Activated CD4-positive, alpha-beta memory T cell treated with anti-CD3 and anti-CD28 coated beads for 36 hours (primary cell): ENCODE measurements around the gene SH3BP1. TPM values are rescaled to one million over a fixed set of nuclear protein-coding genes. Genes with fewer than 3 reads are reported as not detected.
"Not testable (repeated sequence)": the region's sequence is repeated elsewhere in the genome, so short reads cannot be mapped to it uniquely, and the experiment has no call there.

Experiments
- CTCF ChIA-PET: fragments of 350-600 bp; sonication (Branson Sonifier 250); formaldehyde crosslinking; loops from one replicate; lab custom pipeline; 2021; ENCODE audit warnings: antibody characterized with exemption, inconsistent platforms; lab: Charles Lee
- POLR2A ChIA-PET: fragments of 350-600 bp; sonication (Branson Sonifier 250); formaldehyde crosslinking; loops from one replicate; lab custom pipeline; 2021; ENCODE audit warnings: antibody characterized with exemption; lab: Charles Lee
- DNase-seq: peaks from one replicate; pipeline ENCODE4 v3.0.0-alpha.2; 2020
- H3K27ac Mint-ChIP-seq: one replicate; pipeline ENCODE4 v1.8.0; 2021; ENCODE audit warnings: mixed read lengths
- H3K27me3 Mint-ChIP-seq: one replicate; pipeline ENCODE4 v1.8.0; 2021; ENCODE audit warnings: mixed read lengths
- H3K36me3 Mint-ChIP-seq: one replicate; pipeline ENCODE4 v1.8.0; 2021; ENCODE audit warnings: mixed read lengths
- H3K4me1 Mint-ChIP-seq: one replicate; pipeline ENCODE4 v1.8.0; 2021; ENCODE audit warnings: low read depth, mixed read lengths
- H3K4me3 Mint-ChIP-seq: one replicate; pipeline ENCODE4 v1.8.0; 2021; ENCODE audit warnings: mild to moderate bottlenecking, mixed read lengths
- H3K9me3 Mint-ChIP-seq: one replicate; pipeline ENCODE4 v1.8.0; 2021; ENCODE audit warnings: mixed read lengths
- intact Hi-C: fragments of 100-400 bp; cut with micrococcal nuclease; formaldehyde crosslinking; loops from one replicate; pipeline ENCODE4 v1.15.1; 2023
- total RNA-seq, 2 experiments: library from RNA; stranded (reverse); gene quantifications; one replicate each; pipeline ENCODE4 v1.2.3, GENCODE V29; 2021

The SH3BP1 gene
- total RNA-seq, 2 experiments from 2014 or later: 97.6 to 102 TPM

- Mint-ChIP-seq H3K4me3 (no peak overlapping the region), H3K27me3 (no peaks in the 10 kb centered on the region), H3K9me3 (no peaks in the 10 kb centered on the region), H3K4me1 (peaks cover 16% of the 10 kb centered on the region), H3K27ac (no peak overlapping the region), H3K36me3 (peaks cover 53% of the 10 kb centered on the region)
- CTCF ChIA-PET: interaction anchor here (1.6 kb wide), 1 partner anchor 10 kb away, joined by 4 read pairs; no protein-coding TSS in a partner anchor
- no peak for DNase-seq
- intact Hi-C loops: no loop called here
- POLR2A ChIA-PET: interaction anchor here (1.5 kb wide), 1 partner anchor 11 kb away, joined by 5 read pairs; the partner anchor contains the start of gene PDXP
Observed at GRCh38 chr22:37647317-37647716, 7.8 kb downstream of the SH3BP1 start.

GRCh38 chr22:37647928-37648327, 8.5 kb downstream of the SH3BP1 start:
- Mint-ChIP-seq H3K9me3 (no peaks in the 10 kb centered on the region), H3K27ac (no peak overlapping the region), H3K27me3 (no peaks in the 10 kb centered on the region), H3K4me3 (no peak overlapping the region), H3K4me1 (peaks cover 10% of the 10 kb centered on the region), H3K36me3 (peaks cover 55% of the 10 kb centered on the region)
- intact Hi-C loops: no loop called here
- no peak for DNase-seq
- ChIA-PET POLR2A (interaction anchor here (0.6 to 1.5 kb wide), 2 partner anchors 11 to 24 kb away, joined by 3 to 5 read pairs; partner anchors contain the start of gene PDXP), CTCF (interaction anchor here (1.6 kb wide), 1 partner anchor 11 kb away, joined by 4 read pairs; no protein-coding TSS in a partner anchor)

DNA sequence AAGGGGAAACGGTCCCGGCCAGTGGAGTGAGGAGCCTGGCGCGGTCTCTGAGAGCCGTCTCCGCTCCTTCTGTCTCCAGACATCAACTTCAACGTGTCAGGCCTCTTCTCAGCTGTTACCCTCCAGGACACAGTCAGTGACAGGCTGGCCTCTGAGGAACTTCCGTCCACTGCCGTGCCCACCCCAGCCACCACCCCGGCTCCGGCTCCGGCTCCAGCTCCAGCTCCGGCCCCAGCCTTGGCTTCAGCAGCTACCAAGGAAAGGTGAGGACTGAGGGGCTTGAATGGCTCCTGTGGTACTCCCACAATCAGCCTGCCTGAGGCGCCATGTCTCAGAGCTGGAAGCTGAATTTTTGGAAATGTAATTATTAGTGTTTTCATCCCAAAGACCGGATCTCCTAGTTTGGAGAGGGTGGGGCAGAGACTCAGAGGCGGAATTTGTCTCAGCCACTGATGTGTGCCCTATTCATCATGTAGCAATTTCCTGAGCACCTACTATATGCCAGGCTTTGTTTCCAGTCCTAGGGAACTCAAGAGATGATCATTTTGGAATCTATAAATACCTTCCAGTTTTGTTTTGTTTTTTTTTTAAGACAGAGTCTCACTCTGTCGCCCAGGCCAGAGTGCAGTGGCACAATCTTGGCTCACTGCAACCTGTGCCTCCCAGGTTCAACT, 11.1 kb downstream of the SH3BP1 start:
- Mint-ChIP-seq H3K27ac (no peak overlapping the region), H3K4me3 (no peak overlapping the region), H3K27me3 (no peaks in the 10 kb centered on the region), H3K9me3 (no peaks in the 10 kb centered on the region), H3K4me1 (no peaks in the 10 kb centered on the region), H3K36me3 (peaks cover 38% of the 10 kb centered on the region)
- CTCF ChIA-PET: interaction anchor here (14.0 kb wide), 1 partner anchor 8 kb away, joined by 184 read pairs; no protein-coding TSS in a partner anchor
- intact Hi-C loops: no loop called here
- DNase-seq: no peak
- POLR2A ChIA-PET: interaction anchor here (1.2 kb wide), 1 partner anchor 7 kb away, joined by 3 read pairs; no protein-coding TSS in a partner anchor

DNA sequence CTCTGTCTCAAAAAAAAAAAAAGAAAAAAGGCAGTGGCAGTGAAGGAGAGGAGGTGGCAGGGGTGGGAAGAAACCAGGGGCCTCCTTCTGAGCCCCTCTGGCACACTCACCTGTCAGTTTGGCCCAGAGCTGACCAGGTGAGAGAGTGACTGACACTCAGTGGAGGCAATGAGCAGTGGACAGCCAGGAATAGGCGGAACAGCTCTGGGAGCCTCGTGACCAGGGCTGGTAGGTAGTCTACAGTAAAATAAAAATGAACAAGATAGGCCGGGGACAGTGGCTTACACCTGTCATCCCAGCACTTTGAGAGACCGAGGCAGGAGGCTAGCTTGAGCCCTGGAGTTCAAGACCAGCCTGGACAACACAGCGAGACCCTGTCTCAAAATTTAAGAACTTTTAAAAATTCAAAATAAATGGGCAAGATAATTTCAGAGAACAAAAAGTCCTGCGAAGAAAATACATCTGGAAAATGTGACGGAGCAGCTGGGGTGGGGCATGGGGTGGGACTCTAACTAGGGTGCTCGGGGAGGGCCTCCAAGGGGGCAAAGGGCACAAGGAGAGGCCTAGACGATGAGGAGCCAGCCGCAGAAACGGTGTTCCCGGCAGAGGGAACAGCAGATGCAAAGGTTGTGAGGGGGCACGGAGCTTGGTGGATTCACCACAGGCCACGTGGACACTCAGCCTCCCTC, 15.2 kb downstream of the SH3BP1 start:
- Mint-ChIP-seq H3K9me3 (no peaks in the 10 kb centered on the region), H3K27ac (no peak overlapping the region), H3K27me3 (no peaks in the 10 kb centered on the region), H3K4me3 (no peak overlapping the region), H3K36me3 (peaks cover 20% of the 10 kb centered on the region), H3K4me1 (peaks cover 12% of the 10 kb centered on the region)
- intact Hi-C loops: no loop called here
- ChIA-PET CTCF (interaction anchor here (0.8 to 14.0 kb wide), 3 partner anchors 12 to 26 kb away, joined by 3 to 184 read pairs (median 3); no protein-coding TSS in a partner anchor), POLR2A (no interaction called here)
- no peak for DNase-seq

DNA sequence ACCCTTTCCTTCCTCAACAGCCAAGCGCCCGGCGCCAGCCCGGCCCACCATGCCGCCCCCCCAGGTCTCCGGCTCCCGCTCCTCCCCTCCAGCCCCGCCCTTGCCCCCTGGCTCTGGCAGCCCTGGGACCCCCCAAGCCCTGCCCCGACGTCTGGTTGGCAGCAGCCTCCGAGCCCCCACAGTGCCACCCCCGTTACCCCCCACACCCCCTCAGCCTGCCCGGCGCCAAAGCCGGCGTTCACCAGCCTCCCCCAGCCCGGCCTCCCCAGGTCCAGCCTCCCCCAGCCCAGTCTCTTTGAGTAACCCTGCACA, 15.7 kb downstream of the SH3BP1 start:
- no peak for DNase-seq
- Mint-ChIP-seq H3K27ac (no peak overlapping the region), H3K27me3 (no peaks in the 10 kb centered on the region), H3K4me1 (peaks cover 17% of the 10 kb centered on the region), H3K4me3 (no peak overlapping the region), H3K36me3 (peaks cover 16% of the 10 kb centered on the region), H3K9me3 (no peaks in the 10 kb centered on the region)
- CTCF ChIA-PET: interaction anchor here (0.8 to 14.0 kb wide), 3 partner anchors 13 to 26 kb away, joined by 3 to 184 read pairs (median 3); no protein-coding TSS in a partner anchor
- POLR2A ChIA-PET: interaction anchor here (0.7 kb wide), 1 partner anchor 241 kb away, joined by 3 read pairs; no protein-coding TSS in a partner anchor
- intact Hi-C loops: no loop called here

DNA sequence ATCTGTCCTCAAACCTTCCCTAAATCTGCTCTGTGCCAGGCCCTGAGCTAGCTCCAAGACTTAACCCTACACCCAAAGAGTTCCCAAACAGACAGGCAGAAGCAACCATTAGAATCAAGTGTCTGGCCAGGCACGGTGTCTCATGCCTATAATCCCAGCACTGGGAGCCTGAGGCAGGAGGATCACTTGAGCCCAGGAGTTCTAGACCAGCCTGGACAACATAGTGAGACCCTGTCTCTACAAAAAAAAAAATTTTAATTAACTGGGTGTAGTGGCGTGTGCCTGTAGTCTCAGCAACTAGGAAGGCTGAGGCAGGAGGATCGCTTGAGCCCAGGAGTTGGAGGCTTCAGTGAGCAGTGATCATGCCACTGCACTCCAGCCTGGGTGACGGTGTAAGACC, 17.1 kb downstream of the SH3BP1 start:
- H3K27ac Mint-ChIP-seq, H3K27me3 Mint-ChIP-seq, intact Hi-C loops, H3K4me3 Mint-ChIP-seq, H3K9me3 Mint-ChIP-seq, DNase-seq: not testable (repeated sequence)
- ChIA-PET CTCF (interaction anchor here (14.0 kb wide), 1 partner anchor 14 kb away, joined by 184 read pairs; no protein-coding TSS in a partner anchor), POLR2A (interaction anchor here (4.5 kb wide), 1 partner anchor 15 kb away, joined by 30 read pairs; no protein-coding TSS in a partner anchor)
- Mint-ChIP-seq H3K36me3 (peaks cover 11% of the 10 kb centered on the region), H3K4me1 (peaks cover 31% of the 10 kb centered on the region)

GRCh38 chr22:37657590-37658132, 18.2 kb downstream of the SH3BP1 start:
- H3K27ac Mint-ChIP-seq: peak overlapping the region; percentile 72

DNA sequence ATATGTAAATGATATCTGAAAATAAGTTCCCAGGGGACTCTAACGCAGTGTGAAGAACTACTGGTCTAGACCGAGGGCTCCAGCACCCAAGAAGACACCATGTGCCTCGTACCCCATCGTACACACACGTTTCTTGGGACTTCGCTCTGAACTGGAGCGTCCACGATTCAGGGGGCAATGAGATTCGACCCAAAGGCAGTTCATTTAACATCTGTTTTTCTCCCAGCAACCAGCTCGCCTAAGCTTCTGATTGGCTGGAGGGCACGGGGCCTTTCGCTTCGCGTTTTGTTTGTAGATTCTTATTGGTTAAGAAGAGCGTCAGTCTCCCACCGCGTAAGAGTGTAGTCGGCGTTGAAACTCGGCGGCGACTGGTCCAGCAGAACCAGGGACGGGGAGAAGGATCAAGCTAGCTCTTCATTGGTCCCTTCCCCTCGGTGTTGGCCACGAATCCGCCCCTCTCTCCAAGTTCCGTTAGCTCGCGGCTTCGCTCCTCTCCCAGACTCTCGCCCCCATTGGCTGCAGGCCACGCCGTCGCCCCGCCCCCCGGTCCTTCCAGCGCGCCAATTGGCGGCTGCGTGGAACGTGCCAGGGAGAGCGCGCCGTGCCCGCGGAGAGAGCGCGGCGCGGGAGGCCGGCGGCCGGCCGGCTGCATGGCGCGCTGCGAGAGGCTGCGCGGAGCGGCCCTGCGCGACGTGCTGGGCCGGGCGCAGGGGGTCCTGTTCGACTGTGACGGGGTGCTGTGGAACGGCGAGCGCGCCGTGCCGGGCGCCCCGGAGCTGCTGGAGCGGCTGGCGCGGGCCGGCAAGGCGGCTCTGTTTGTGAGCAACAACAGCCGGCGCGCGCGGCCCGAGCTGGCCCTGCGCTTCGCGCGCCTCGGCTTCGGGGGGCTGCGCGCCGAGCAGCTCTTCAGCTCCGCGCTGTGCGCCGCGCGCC, 18.9 kb downstream of the SH3BP1 start, which contains the start of gene PDXP:
Gene PDXP, plus strand, starts transcription at position 591 of the 933 bp plus-strand sequence. Its CDS starts 60 bp downstream, at position 651.
- CTCF ChIA-PET: interaction anchor here (0.8 to 14.0 kb wide), 8 partner anchors 10 to 50 kb away, joined by 3 to 184 read pairs (median 13); partner anchors contain the start of genes GGA1 and LGALS1
- POLR2A ChIA-PET: interaction anchor here (0.6 to 4.5 kb wide), 14 partner anchors 8 to 210 kb away, joined by 3 to 30 read pairs (median 4); partner anchors contain the start of genes GGA1, LGALS1 and SH3BP1
- Mint-ChIP-seq H3K27ac (peak within 1 kb of the TSS; percentile 72), H3K4me1 (peaks cover 31% of the 10 kb centered on the region), H3K4me3 (peak within 1 kb of the TSS; percentile 87), H3K36me3 (peaks cover 10% of the 10 kb centered on the region), H3K9me3 (no peaks in the 10 kb centered on the region), H3K27me3 (no peaks in the 10 kb centered on the region)
- intact Hi-C loops: loop anchor here (1.0 to 2.0 kb wide), 3 partner anchors 16 to 50 kb away; partner anchors contain the start of gene GGA1
- peak; percentile 98 for DNase-seq

More at GRCh38 chr22:37657590-37658132, 18.2 kb downstream of the SH3BP1 start:
- H3K36me3 Mint-ChIP-seq: peaks cover 16% of the 10 kb centered on the region
- peaks cover 31% of the 10 kb centered on the region for H3K4me1 Mint-ChIP-seq
- H3K4me3 Mint-ChIP-seq: peak overlapping the region; percentile 82
- ChIA-PET CTCF (interaction anchor here (0.8 to 14.0 kb wide), 9 partner anchors 9 to 50 kb away, joined by 3 to 184 read pairs (median 6); partner anchors contain the start of genes GGA1 and LGALS1), POLR2A (interaction anchor here (0.5 to 4.5 kb wide), 12 partner anchors 8 to 65 kb away, joined by 3 to 30 read pairs (median 5); partner anchors contain the start of genes GGA1, LGALS1 and SH3BP1)
- intact Hi-C loops: loop anchor here (1.0 to 2.0 kb wide), 3 partner anchors 15 to 49 kb away; partner anchors contain the start of gene GGA1
- H3K9me3 Mint-ChIP-seq: no peaks in the 10 kb centered on the region
- no peaks in the 10 kb centered on the region for H3K27me3 Mint-ChIP-seq
- no peak for DNase-seq

DNA sequence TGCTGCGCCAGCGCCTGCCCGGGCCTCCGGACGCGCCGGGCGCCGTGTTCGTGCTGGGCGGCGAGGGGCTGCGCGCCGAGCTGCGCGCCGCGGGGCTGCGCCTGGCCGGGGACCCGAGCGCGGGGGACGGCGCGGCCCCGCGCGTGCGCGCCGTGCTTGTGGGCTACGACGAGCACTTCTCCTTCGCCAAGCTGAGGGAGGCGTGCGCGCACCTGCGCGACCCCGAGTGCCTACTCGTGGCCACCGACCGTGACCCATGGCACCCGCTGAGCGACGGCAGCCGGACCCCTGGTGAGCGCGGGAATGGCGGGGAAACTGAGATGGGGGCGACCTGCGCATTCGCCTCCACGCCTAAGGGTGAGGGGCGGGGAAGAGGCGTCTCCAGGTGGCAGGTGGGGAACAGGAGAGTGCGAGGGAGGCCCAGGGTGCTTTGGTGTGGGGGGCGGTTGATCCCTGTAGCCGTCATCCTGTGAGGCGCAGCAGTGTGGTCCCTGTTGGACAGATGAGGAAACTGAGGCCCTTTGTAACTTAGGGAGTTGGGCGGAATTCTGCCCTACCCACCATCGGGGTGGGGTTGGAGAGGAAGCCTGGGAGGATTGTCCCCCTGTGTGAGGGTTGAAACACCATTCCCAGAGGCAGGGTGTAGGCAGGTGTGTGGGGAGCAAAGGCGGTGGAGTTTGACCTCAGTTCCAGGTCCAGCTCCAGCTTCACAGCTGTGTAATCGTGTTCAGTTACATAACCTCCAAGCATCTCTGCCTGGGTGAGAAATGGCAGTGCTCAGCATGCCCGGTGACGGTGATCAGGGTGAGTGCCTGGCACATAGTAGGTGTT, 19.8 kb downstream of the SH3BP1 start:
- Mint-ChIP-seq H3K9me3 (no peaks in the 10 kb centered on the region), H3K36me3 (peaks cover 6% of the 10 kb centered on the region), H3K4me1 (peaks cover 31% of the 10 kb centered on the region), H3K27ac (no peak overlapping the region), H3K27me3 (no peaks in the 10 kb centered on the region), H3K4me3 (peak overlapping the region; percentile 87)
- POLR2A ChIA-PET: interaction anchor here (0.6 to 4.5 kb wide), 9 partner anchors 12 to 97 kb away, joined by 3 to 30 read pairs (median 5); partner anchors contain the start of gene LGALS1
- CTCF ChIA-PET: interaction anchor here (1.2 to 14.0 kb wide), 6 partner anchors 17 to 51 kb away, joined by 3 to 184 read pairs (median 22); partner anchors contain the start of genes GGA1, LGALS1 and NOL12
- peak; percentile 27 for DNase-seq
- intact Hi-C loops: loop anchor here (2.0 kb wide), 1 partner anchor 16 kb away; no protein-coding TSS in a partner anchor
